Muscle of back (tissue), 13 donors: ENCODE results near the gene TACR3. TPM values are rescaled to one million over a fixed set of nuclear protein-coding genes. Genes with fewer than 3 reads are reported as not detected.
"Not testable (repeated sequence)": the region's sequence is repeated elsewhere in the genome, so short reads cannot be mapped to it uniquely, and the experiment has no call there.

Experiments
- DNase-seq, 3 donors: peaks; one replicate each; pipeline versions ENCODE4 v3.0.0 to v3.0.0-alpha.2; 2013
- long read RNA-seq, 9 donors: transcript quantifications; one replicate each; lab custom pipeline, GENCODE V29; 2026
- polyA plus RNA-seq, 10 donors: library from polyadenylated mRNA; unstranded; fragments of 120-200 nt; gene quantifications; one replicate each; pipeline ENCODE4 v1.2.1, GENCODE V29; 2013; ENCODE audit not compliant: insufficient read length in 10 of 10

Gene TACR3, protein sequence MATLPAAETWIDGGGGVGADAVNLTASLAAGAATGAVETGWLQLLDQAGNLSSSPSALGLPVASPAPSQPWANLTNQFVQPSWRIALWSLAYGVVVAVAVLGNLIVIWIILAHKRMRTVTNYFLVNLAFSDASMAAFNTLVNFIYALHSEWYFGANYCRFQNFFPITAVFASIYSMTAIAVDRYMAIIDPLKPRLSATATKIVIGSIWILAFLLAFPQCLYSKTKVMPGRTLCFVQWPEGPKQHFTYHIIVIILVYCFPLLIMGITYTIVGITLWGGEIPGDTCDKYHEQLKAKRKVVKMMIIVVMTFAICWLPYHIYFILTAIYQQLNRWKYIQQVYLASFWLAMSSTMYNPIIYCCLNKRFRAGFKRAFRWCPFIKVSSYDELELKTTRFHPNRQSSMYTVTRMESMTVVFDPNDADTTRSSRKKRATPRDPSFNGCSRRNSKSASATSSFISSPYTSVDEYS
- polyA plus RNA-seq: 10 to 100 TPM in 2 of 10 donors, 1 to 10 TPM in 8; 3.9 to 15.5 (median 7.1) TPM
- long read RNA-seq, donor 1, full-length matches to known transcripts: 1 of 1 reads
- long read RNA-seq, donor 1, partial matches to known transcripts: 0 of 1 reads
- long read RNA-seq, donor 1, other reads (novel, unspliced or antisense): 0 of 1 reads
- long read RNA-seq, donor 2, full-length matches to known transcripts: 2 of 2 reads
- long read RNA-seq, donor 2, partial matches to known transcripts: 0 of 2 reads
- long read RNA-seq, donor 2, other reads (novel, unspliced or antisense): 0 of 2 reads
- long read RNA-seq, donor 3: 0 reads
- long read RNA-seq, donor 4: 0 reads
- long read RNA-seq, donor 5: 0 reads
- long read RNA-seq, donor 6, full-length matches to known transcripts: 1 of 1 reads
- long read RNA-seq, donor 6, partial matches to known transcripts: 0 of 1 reads
- long read RNA-seq, donor 6, other reads (novel, unspliced or antisense): 0 of 1 reads
- long read RNA-seq, donor 7, full-length matches to known transcripts: 1 of 1 reads
- long read RNA-seq, donor 7, partial matches to known transcripts: 0 of 1 reads
- long read RNA-seq, donor 7, other reads (novel, unspliced or antisense): 0 of 1 reads
- long read RNA-seq, donor 8, full-length matches to known transcripts: 2 of 2 reads
- long read RNA-seq, donor 8, partial matches to known transcripts: 0 of 2 reads
- long read RNA-seq, donor 8, other reads (novel, unspliced or antisense): 0 of 2 reads
- long read RNA-seq, donor 9: 0 reads

DNA sequence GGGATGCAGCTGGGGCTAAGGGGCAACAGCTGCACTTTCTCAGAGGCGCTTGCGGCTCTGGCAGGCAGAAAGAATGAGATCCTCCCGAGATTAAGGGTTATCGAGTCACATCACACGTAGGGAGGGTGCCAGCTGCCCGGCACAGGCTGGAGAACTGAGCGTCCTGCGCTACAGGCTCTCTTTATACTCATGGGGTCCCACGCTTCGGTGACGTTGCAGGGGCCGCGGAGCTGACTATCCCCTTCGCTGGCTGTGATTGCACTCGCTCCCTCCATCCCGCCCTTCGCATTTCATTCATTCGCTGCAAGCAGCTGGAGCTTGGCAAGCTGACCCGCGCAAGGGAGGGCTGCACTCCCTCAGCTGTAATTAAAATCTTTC is at the start of gene TACR3:
TSS of gene TACR3 (minus strand) at position 156 of the 378 bp plus-strand sequence. CDS start 310 bp downstream, outside the sequence.
- DNase-seq: peak; percentile 42 to 86 (median 56)

DNA sequence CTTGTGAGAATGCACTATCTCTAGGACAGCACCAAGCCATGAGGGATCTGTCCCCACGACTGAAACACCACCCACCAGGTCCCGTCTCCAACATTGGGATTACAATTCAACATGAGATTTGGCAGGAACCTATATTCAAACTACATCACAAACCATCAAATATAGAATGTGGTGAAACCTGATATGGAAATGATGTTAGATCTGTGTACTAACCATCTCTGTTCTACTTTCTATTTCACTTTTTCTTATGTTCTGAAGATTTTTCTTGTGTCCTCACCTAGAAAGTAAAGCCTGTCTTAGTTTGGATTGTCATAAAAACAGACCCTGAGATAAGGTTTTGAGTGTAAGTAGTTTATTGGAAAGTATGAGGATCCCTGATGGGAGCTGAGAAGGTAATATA is 37.8 kb upstream of the TACR3 start:
- DNase-seq: no peak

DNA sequence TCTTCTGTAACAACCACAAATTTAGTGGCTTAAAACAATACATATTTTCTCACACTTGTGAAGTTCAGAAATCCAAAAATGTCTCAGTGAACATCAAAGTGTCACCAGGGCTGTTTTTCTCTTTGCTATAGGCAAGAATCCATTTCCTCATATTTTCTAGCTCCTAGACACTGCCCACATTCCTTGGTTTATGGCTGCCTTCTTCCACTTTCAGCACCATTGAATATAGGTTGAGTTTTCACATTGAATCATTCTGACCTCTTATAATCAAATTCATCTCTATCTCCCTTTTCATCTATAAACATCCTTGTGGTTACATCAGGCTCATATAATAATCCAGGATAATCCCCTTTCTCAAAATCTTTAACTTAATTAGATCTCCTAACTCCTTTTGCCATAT is 37.0 kb upstream of the TACR3 start:
- no peak for DNase-seq

DNA sequence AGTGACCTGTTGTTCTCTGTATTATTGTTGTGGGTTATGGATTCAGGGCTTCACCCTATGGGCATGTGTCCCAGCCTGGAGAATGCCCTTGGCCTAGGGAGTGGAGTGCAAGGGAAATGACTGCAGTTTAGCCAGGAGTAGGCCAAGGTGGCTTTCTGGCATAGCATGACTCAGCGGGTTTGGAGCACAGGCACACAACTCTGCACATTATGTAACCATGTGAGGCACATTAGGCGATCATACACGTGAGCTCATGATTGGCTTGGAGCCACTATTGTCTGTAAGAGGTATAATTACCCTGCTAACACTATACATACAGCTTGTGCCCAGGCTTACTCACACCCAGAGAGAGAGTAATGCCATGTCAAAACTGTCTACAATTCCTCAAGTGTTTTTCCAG is 35.1 kb upstream of the TACR3 start:
- peak in 1 of 3 donors; percentile 4 for DNase-seq

DNA sequence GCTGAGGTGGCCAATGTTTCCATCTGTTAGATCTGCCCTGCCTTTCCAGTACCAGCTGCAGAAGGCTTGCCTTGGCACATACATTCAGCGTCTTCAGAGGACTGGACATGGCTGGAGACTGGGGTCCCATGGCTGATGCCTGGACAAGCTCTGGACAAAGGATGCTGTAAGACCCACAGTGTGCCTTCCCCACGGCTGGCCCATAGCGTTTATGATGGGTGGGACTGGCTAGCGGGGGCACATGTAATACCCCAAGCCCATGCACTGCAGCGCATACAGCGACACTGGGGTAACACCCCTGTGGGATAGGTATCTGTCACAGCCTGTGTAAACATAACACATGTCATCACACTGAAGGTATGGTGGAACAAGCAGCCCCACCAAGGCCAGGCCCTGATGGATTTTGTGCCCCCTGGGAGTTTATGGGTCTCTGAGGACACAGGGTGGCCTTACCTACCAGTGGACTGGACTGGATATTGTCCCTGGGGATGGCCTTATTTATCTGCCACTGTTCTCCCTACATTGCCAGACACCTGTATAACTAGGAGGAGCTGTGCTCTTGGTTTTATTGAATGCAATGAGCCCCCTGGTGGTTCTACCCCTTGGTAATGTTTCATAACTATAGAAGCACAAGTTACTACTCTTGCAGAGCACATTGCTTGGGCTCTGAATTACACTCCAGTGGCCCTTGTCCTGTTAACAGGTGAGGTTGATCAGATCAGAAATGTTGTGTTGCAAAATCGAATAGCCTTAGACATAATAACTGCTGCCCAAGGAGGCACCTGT is 34.3 kb upstream of the TACR3 start:
- no peak for DNase-seq

DNA sequence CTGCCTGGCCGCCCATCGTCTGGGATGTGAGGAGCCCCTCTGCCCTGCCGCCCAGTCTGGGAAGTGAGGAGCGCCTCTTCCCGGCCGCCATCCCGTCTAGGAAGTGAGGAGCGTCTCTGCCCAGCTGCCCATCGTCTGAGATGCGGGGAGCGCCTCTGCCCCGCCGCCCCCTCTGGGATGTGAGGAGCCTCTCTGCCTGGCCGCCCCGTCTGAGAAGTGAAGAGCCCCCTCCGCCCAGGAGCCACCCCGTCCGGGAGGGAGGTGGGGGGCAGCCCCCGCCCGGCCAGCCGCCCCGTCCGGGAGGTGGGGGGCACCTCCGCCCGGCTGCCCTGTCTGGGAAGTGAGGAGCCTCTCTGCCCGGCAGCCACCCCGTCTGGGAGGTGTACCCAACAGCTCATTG is 3.4 kb upstream of the TACR3 start:
- not testable (repeated sequence) for DNase-seq

DNA sequence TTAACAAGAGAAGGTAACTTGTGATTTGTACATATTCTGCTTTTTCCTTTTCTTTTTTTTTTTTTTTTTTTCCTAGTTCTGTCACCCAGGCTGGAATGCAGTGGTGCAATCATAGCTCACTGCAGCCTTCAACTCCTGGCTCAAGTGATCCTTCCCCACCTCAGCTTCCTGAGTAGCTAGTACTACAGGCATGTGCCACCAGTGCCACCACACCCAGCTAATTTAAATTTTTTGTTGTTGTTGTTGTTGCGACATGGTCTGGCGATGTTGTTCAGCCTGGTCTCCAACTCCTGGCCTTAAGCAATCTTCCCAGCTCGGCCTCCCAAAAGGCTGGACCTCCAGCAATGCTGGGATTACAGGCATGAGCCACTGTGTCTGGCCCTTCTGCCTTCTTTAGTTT is 1.5 kb upstream of the TACR3 start:
- DNase-seq: no peak

DNA sequence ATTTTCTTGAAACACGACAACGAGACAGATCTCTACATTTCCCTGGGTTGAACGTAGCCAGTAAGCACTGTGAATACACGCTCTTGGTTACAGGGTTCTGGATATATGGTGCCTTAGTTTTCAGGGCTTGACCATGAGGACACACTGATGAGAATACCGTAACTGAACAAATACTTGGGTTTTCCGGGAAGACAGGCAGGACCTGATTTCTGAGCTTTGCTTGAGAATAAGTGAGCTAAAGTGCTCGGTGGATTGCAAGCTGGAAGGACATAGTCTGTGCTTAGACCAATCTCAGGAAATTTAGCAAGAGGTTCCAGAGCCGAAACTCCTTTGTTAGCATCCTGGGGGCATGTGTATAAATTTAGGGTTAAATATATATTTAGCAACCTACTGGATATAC is 876 bp upstream of the TACR3 start:
- peak in 1 of 3 donors; percentile 15 for DNase-seq

DNA sequence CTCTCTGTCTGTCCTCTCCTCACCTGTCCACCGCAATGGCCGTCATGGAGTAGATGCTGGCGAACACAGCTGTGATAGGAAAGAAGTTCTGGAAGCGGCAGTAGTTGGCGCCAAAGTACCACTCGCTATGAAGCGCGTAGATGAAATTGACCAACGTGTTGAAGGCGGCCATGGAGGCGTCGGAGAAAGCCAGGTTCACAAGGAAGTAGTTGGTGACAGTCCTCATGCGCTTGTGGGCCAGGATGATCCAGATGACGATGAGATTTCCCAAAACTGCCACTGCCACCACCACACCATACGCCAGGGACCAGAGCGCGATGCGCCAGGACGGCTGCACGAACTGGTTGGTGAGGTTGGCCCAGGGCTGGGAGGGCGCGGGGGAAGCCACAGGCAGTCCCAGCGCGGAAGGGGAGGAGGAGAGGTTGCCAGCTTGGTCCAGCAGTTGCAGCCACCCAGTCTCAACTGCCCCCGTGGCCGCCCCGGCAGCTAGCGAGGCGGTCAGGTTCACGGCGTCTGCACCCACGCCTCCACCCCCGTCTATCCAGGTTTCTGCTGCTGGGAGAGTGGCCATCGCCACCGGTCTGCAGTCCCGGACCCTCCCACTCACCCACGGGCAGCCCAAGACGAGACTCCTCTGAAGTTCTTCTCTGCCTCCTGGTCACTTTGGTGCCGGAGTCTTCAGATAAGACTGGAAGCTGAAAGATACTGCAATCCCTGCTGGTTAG is 518 bp downstream of the TACR3 start:
- peak; percentile 31 to 71 (median 39) for DNase-seq

DNA sequence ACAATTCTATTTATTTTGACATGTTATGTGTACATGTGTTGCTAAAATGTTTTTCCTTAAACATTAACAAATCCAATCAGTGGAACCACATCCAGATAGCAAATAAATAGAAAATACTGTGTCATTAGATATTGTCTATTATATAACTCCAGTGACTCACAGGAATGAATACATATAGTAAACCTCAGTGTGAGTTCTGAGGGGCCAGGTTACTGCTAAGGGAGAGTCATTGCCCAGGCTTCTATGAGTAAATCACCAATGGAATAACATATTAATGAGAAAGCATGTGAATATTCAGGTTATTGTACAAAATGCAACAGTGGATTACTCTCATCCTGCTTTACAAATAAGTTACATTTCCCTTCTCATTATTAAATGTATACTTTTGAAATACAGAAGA is 27.2 kb downstream of the TACR3 start:
- no peak for DNase-seq

DNA sequence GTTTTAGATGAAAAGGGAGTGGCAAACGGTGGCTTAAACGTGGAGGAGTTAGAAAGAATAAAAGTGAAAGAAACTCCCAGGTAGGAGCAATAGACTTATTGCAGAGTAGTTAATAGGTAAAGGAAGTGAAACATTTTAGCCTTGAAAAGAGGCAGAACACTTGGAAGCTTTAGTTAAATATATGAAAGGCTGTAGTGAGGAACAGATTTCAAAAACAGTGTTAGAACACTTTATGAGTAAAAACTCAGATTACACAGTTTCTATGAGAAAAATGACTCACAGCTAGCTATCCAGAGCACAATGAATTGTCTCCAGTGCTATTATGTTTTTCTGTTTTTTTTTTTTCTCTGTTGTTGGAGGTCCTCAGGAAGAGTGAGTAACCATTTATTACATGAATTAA is 45.8 kb downstream of the TACR3 start:
- DNase-seq: no peak

DNA sequence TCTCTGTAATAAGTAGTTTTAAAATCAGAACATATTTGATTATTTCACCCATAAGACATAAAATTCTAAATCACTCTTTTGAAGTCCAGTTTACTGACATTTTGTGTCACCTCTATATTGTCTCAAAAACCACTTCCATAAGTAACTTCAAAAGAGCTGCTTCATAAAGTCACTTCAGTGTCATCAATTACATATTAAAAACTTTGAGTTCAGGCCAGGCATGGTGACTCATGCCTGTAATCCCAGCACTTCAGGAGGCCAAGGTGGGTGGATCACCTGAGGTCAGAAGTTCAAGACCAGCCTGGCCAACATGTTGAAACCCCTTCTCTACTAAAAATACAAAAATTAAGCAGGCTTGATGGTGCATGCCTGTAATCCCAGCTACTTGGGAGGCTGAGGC is 53.0 kb downstream of the TACR3 start:
- DNase-seq: not testable (repeated sequence)

DNA sequence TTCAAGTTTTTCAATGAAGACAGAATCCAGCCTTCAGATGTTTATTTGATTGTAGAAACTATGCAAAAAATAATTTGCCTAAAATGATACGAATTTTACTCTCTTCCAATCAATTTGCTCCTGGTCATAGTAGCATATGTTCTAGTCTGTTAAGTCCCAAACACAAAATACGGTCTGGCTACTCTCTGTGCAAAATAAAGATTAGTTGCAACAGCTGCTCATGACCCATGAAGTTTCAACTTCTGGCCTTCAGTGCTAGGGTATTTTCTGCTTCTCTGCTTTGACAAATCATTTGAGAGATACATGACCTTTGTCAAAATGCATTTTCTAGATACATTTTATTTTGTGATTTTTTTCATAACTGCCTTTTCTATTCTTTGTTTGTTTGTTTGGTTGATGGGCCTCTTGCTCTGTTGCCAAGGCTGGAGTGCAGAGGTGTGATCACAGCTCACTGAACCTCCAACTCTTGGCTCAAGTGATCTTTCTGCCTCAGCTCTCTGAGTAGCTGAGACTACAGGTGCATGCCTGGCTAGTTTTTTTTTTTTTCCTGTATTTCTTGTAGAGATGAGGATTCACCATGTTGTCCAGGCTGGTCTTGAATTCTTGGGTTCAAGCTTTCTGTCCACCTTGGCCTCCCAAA is 55.2 kb downstream of the TACR3 start:
- peak; percentile 2 to 45 (median 33) for DNase-seq

DNA sequence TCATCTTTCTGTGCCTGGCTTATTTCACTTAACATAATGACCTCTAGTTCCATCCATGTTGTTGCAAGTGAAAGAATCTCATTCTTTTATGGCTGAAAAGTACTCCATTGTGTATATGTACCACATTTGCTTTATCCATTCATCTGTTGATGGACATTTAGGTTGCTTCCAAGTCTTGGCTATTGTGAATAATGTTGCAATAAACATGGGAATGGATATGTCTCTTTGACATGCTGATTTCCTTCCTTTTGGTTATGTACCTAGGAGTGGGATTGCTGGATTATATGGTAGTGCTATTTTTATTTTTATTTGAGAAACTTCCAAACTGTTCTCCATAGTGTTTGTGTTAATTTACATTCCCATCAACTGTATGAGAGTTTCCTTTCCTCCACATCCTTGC is 71.2 kb downstream of the TACR3 start:
- no peak for DNase-seq

DNA sequence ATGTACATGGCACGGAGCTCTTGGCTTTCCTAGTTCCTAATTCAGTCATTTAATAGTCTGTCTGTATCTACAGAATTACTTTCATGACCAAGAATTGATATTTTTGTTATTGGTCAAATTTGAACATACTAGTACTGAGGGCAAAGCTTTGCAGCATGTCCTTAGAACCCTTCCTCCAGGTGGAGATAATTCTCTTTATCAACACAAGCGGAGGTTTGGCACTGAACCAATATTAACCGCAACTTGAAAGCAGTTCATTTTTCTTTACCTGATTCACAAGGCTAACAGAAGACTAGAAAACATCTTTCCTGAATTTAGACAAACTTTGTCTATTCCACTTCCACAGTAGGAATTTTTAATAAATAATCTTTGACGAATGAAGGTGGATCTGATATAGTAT is 73.8 kb downstream of the TACR3 start:
- no peak for DNase-seq

DNA sequence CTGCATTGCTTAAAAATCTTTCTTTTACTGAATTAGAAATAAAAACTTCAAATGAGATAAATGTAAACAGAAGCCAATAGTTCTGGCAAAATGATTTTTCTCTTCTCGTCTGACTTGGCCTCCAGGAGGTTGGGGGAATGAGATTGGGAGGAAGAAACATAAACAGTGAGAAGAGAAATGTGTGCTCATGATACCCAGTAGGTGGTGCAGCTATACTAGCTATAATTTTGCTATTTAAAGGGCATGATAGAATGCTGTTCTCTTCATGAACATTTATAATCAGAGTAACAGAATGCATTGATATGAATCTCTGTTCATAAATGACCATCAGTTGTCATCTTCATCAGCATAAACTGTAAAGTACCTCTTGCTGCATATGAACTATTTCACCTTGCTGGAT is 85.5 kb downstream of the TACR3 start:
- DNase-seq: peak in 1 of 3 donors; percentile 3

DNA sequence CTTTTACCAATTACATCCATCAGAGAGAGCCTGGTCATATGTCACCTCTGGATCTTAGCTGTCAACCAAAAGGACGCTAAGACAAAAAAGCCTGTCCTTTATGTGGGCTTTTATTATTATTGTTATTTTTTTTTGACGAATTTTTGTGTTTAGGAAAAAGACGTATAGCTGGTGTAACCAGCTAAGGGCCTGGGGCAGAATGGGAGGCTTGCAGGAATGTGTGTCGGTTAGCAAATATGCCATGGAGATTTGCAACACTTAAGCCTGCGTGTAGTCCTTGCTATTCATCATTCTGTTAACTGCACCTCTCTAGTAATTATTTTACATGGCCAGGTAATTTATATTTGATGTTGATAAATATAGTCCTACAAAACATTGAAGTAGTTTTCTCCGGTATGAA is 93.5 kb downstream of the TACR3 start:
- no peak for DNase-seq

DNA sequence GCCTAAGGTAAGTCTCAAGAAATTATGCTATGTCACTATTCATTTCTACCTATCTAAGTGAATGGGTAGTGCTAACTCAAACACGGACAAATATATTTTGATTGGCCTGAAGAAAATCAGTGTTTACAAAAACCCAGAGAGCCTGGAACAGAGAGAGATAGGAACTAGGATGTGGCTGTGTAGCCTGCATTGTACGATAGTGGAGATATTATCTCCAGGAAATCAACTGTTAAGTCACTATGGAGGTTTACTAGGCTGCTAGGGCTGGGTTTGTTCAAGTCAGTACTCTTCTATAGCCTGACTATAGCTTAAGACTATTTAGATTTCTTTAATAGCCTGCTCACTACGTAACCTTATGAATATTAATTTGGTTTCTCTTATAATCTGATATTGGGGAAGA is 127.9 kb downstream of the TACR3 start:
- no peak for DNase-seq

DNA sequence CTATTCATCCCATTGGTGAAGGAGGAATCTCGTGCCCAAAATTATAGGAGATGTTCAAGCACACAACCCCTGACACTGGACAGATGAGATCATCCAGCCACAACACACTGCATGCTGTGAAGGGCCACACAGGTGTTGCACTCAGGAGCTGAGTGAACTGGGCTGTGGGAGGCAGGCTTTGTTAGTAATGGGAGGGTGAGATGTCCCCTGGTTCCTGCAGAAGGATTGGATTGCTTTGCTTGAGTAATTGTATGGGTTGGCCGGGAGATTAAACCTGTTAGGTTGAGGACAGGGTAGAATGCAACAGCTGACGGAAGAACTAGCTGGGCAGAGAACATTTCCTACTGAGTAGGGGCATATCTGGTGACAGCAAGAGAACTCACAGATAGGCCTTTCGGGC is 152.2 kb downstream of the TACR3 start:
- DNase-seq: no peak

DNA sequence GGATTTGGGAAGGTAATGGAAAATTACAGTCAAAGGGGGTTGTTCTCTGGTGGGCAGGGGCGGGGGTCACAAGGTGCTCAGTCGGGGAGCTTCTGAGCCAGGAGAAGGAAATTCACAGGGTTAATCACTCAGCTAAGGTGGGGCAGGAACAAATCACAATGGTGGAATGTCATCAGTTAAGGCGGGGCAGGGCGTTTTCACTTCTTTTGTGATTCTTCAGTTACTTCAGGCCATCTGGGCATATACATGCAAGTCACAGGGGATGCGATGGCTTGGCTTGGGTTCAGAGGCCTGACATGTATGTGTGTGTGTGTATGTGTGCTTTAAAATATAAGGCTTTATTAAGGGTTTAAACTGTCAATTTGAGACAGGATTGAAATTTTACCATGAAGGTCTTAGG is 160.6 kb downstream of the TACR3 start:
- not testable (repeated sequence) for DNase-seq
